Heart left ventricle (tissue), 13 donors: Measurements from ENCODE around the gene OLFM1.

Experiments used
- POLR2A ChIP-seq, 2 donors: fragments of 450-650 bp; IDR thresholded peaks; one replicate each; pipeline ENCODE4 v1.6.1; 2017; ENCODE audit warnings: antibody characterized with exemption in 2 of 2, mild to moderate bottlenecking in 2 of 2, moderate library complexity in 2 of 2
- TF ChIP-seq, protein P1 (sequence below), 12 donors: fragments of 200-600 bp; sonication (generic) in 4 of 12; IDR thresholded peaks; one replicate each; pipeline versions ENCODE4 v1.5.0 to v1.8.0; 2018 to 2022; ENCODE audit warnings: antibody characterized with exemption in 12 of 12, mild to moderate bottlenecking in 5 of 12
- donor health status: ischemic (EF 13 %, LVEDD 7.1; RV severe dilation, severe dysfunction).
- donor health status: DM: no; HTN: yes; CAD: no.
- donor health status: DM: no; HTN: no; CAD: no.
- donor health status: ischemic (EF 25% LVEDD 6.9; RV normal size, moderate dysfunction).
- donor health status: ischemic (EF 25% LVEDD 5.7; RV mildly dilated, moderate dysfunction).
- donor health status: ischemic (EF 35%, LVEDD 5.7; RV mildly dilated, moderate dysfunction).
- donor health status: nonischemic (EF 11% LVEDD 7.7; RV severe dilation, severe dysfunction).
- donor health status: DM: yes; HTN: yes; CAD: no.
- donor health status: PGD.
- donor health status: ischemic (EF 29% LVEDD 5.4; RV normal size, mild dysfunction).
- donor health status: nonischemic (EF 23%, LVEDD 6.1; RV moderate dilation, normal function).

DNA sequence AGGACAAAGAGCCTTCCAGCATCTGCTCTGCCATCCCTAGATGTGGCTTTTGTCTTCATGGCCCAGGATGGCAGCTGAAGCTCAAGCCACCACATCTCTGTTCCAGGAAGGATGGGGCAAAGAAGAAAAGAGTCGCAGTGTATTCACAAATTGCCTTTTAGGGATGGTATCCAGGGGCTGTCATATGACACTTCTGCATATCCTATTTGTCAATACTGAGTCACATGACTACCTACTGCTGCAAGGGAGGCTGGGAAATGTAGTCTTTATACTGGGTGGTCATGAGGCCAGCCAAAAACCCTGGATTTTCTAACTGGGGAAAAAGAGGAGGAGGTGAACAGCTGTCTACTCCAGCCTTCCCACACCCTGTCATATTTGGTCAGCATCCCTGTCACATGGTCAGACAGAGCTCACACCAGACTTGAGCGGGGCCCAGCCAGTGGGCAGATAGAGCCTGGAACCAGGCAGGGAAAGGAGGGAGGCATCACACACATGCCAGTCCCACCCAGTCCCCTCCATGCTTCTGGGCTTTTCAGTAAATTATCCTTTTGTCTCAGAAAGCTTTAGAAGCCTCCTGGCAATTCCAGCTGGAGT is 52.0 kb downstream of the OLFM1 start:
- no peak for TF ChIP-seq POLR2A (IDR thresholded peaks at IDR 0.05)
- TF ChIP-seq, protein P1, sequence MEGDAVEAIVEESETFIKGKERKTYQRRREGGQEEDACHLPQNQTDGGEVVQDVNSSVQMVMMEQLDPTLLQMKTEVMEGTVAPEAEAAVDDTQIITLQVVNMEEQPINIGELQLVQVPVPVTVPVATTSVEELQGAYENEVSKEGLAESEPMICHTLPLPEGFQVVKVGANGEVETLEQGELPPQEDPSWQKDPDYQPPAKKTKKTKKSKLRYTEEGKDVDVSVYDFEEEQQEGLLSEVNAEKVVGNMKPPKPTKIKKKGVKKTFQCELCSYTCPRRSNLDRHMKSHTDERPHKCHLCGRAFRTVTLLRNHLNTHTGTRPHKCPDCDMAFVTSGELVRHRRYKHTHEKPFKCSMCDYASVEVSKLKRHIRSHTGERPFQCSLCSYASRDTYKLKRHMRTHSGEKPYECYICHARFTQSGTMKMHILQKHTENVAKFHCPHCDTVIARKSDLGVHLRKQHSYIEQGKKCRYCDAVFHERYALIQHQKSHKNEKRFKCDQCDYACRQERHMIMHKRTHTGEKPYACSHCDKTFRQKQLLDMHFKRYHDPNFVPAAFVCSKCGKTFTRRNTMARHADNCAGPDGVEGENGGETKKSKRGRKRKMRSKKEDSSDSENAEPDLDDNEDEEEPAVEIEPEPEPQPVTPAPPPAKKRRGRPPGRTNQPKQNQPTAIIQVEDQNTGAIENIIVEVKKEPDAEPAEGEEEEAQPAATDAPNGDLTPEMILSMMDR (IDR thresholded peaks at IDR 0.05) = no peak
